SK-N-SH treated with all-trans-retinoic acid at 6 μM for 48 hours (cell line): Measurements from ENCODE around the gene MARCHF10.
"Not testable (repeated sequence)": the region's sequence is repeated elsewhere in the genome, so short reads cannot be mapped to it uniquely, and the experiment has no call there.

Source experiments
- ARNTL ChIP-seq: fragments of 450-650 bp; formaldehyde crosslinking; IDR thresholded peaks from 2 replicates; pipeline ENCODE4 v1.5.0; 2020; ENCODE audit warnings: low read depth, mild to moderate bottlenecking, moderate library complexity, borderline replicate concordance
- BACH2 ChIP-seq: fragments of 250-450 bp; sonication (Bioruptor Pico); IDR thresholded peaks from 2 replicates; pipeline ENCODE4 v1.9.0; 2021; ENCODE audit warnings: mild to moderate bottlenecking, borderline replicate concordance
- PATZ1 ChIP-seq: fragments of 250-450 bp; sonication (Bioruptor Pico); IDR thresholded peaks from 2 replicates; pipeline ENCODE4 v1.8.0; 2020; ENCODE audit warnings: mild to moderate bottlenecking, moderate library complexity, borderline replicate concordance
- RARB ChIP-seq: fragments of 250-450 bp; sonication (Bioruptor Pico); IDR thresholded peaks from 2 replicates; pipeline ENCODE4 v1.8.0; 2021; ENCODE audit warnings: mild to moderate bottlenecking, moderate library complexity
- TSHZ2 ChIP-seq: fragments of 250-450 bp; sonication (Bioruptor Pico); IDR thresholded peaks from 2 replicates; pipeline ENCODE4 v1.5.0; 2020; ENCODE audit warnings: mild to moderate bottlenecking, moderate library complexity
- ZC3H10 ChIP-seq: fragments of 250-450 bp; sonication (Bioruptor Pico); IDR thresholded peaks from 2 replicates; pipeline ENCODE4 v1.5.1; 2021; ENCODE audit warnings: mild to moderate bottlenecking, moderate library complexity
- ZNF70 ChIP-seq: fragments of 450-650 bp; formaldehyde crosslinking; IDR thresholded peaks from 2 replicates; pipeline ENCODE4 v1.5.0; 2020; ENCODE audit warnings: mild to moderate bottlenecking, moderate library complexity

- TF ChIP-seq BACH2 (CRISPR knock-in tag); PATZ1 (CRISPR knock-in tag); RARB (CRISPR knock-in tag); TSHZ2 (CRISPR knock-in tag); ZNF70; ZC3H10 (CRISPR knock-in tag); ARNTL: not testable (repeated sequence)
Measured at GRCh38 chr17:62785983-62786382, 22.1 kb downstream of the MARCHF10 start.
